ENCODE data around the gene PASK. TPM values are rescaled to one million over a fixed set of nuclear protein-coding genes. Genes with fewer than 3 reads are reported as not detected.
"Not testable (repeated sequence)": the region's sequence is repeated elsewhere in the genome, so short reads cannot be mapped to it uniquely, and the experiment has no call there.

PASK gene
- total RNA-seq, 1 experiment from 2014 or later = 51.6 TPM

- POLR2A ChIA-PET = no interaction called here
- Histone ChIP-seq H3K9me3 (ENCODE audit: control insufficient read depth, insufficient read depth, low read depth, low read length) (no peaks in the 10 kb centered on the region), H3K4me3 (ENCODE audit: low read depth in 2 of 2, low read length in 2 of 2) (no peak overlapping the region), H3K27ac (ENCODE audit: low read length) (no peak overlapping the region), H3K27me3 (ENCODE audit: control insufficient read depth, insufficient read depth, low read length) (no peaks in the 10 kb centered on the region), H3K4me1 (ENCODE audit: control insufficient read depth, insufficient read depth, low read length) (no peaks in the 10 kb centered on the region), H3K36me3 (ENCODE audit: control insufficient read depth, insufficient read depth, low read length) (peaks cover 22% of the 10 kb centered on the region)
- DNase-seq (ENCODE audit: low read depth, low spot score) (no peak), ATAC-seq (no peak)
- no TSS peak for BruUV-seq (replicated peaks)
- TF ChIP-seq SIN3A (IDR thresholded peaks at IDR 0.05; ENCODE audit: borderline replicate concordance, insufficient read depth, low read depth, low read length) (no peak), POLR2AphosphoS5 (IDR thresholded peaks at IDR 0.05; ENCODE audit: low read depth, low read length) (no peak), TCF7L2 (IDR thresholded peaks at IDR 0.05; ENCODE audit: low read depth, low read length) (no peak), REST (IDR thresholded peaks at IDR 0.05; ENCODE audit: insufficient read depth in 1 of 2, low read depth in 2 of 2, low read length in 1 of 2) (no peak)
- in situ Hi-C loops (cut with HindIII; ENCODE audit: low pct_unique_long_range_greater_than_20kb, low sequenced_read_pairs) = no loop called here
- CTCF ChIA-PET = no interaction called here
- intact Hi-C loops (cut with micrococcal nuclease; ENCODE audit: unreplicated experiment) = no loop called here
These were observed 55.1 kb downstream of the PASK start for GRCh38 chr2:241094172-241094571.

- ATAC-seq; H3K27ac ChIP-seq (ENCODE audit: low read length); H3K4me1 ChIP-seq (ENCODE audit: control insufficient read depth, insufficient read depth, low read length); POLR2A ChIA-PET; intact Hi-C loops (cut with micrococcal nuclease; ENCODE audit: unreplicated experiment); H3K4me3 ChIP-seq (ENCODE audit: low read depth in 2 of 2, low read length in 2 of 2); H3K9me3 ChIP-seq (ENCODE audit: control insufficient read depth, insufficient read depth, low read depth, low read length); BruUV-seq (replicated peaks); DNase-seq (ENCODE audit: low read depth, low spot score); H3K27me3 ChIP-seq (ENCODE audit: control insufficient read depth, insufficient read depth, low read length); in situ Hi-C loops (cut with HindIII; ENCODE audit: low pct_unique_long_range_greater_than_20kb, low sequenced_read_pairs); CTCF ChIA-PET: not testable (repeated sequence)
- H3K36me3 ChIP-seq (ENCODE audit: control insufficient read depth, insufficient read depth, low read length) = peaks cover 30% of the 10 kb centered on the region
These were observed 56.0 kb downstream of the PASK start for GRCh38 chr2:241093133-241093781.

GRCh38 chr2:241092677-241093076 is 56.6 kb downstream of the PASK start:
- DNase-seq (ENCODE audit: low read depth, low spot score) (no peak), ATAC-seq (no peak)
- POLR2A ChIA-PET = no interaction called here
- H3K9me3 ChIP-seq (ENCODE audit: control insufficient read depth, insufficient read depth, low read depth, low read length) = no peaks in the 10 kb centered on the region
- no TSS peak for BruUV-seq (replicated peaks)
- H3K4me1 ChIP-seq (ENCODE audit: control insufficient read depth, insufficient read depth, low read length) = no peaks in the 10 kb centered on the region
- H3K4me3 ChIP-seq (ENCODE audit: low read depth in 2 of 2, low read length in 2 of 2) = no peak overlapping the region
- H3K27me3 ChIP-seq (ENCODE audit: control insufficient read depth, insufficient read depth, low read length) = no peaks in the 10 kb centered on the region
- H3K27ac ChIP-seq (ENCODE audit: low read length) = no peak overlapping the region
- peaks cover 28% of the 10 kb centered on the region for H3K36me3 ChIP-seq (ENCODE audit: control insufficient read depth, insufficient read depth, low read length)
- CTCF ChIA-PET = no interaction called here
- TF ChIP-seq CTCF (IDR thresholded peaks at IDR 0.05) (no peak), TCF7L2 (IDR thresholded peaks at IDR 0.05; ENCODE audit: low read depth, low read length) (no peak), SIN3A (IDR thresholded peaks at IDR 0.05; ENCODE audit: borderline replicate concordance, insufficient read depth, low read depth, low read length) (no peak), REST (IDR thresholded peaks at IDR 0.05; ENCODE audit: insufficient read depth in 1 of 2, low read depth in 2 of 2, low read length in 1 of 2) (no peak), POLR2AphosphoS5 (IDR thresholded peaks at IDR 0.05; ENCODE audit: low read depth, low read length) (no peak)
- intact Hi-C loops (cut with micrococcal nuclease; ENCODE audit: unreplicated experiment) (no loop called here), in situ Hi-C loops (cut with HindIII; ENCODE audit: low pct_unique_long_range_greater_than_20kb, low sequenced_read_pairs) (no loop called here)
